Renal cortex interstitium (tissue), 11 donors: ENCODE measurements around the gene C19orf12. TPM values are rescaled to one million over a fixed set of nuclear protein-coding genes. Genes with fewer than 3 reads are reported as not detected.

Experiments
- DNase-seq, 11 donors: peaks; one replicate each; pipeline ENCODE4 v3.0.0-alpha.2; 2013; ENCODE audit warnings: low read depth in 9 of 11, low spot score in 4 of 11; ENCODE audit errors: extremely low read depth in 1 of 11
- polyA plus RNA-seq, 3 donors: library from polyadenylated mRNA; unstranded; fragments of 120-200 nt; gene quantifications; one replicate each; pipeline ENCODE4 v1.2.1, GENCODE V29; 2013; ENCODE audit not compliant: insufficient read length in 3 of 3

The C19orf12 gene
- polyA plus RNA-seq, 3 donors: 24.5 to 26.9 (median 26.6) TPM

GRCh38 chr19:29687244-29687896 lies 27.7 kb downstream of the C19orf12 start:
- peak in 4 of 11 donors; percentile 47 to 72 (median 61) for DNase-seq

- no peak for DNase-seq
Measured at GRCh38 chr19:29686285-29686805, 28.7 kb downstream of the C19orf12 start.

GRCh38 chr19:29685326-29685725 lies 29.7 kb downstream of the C19orf12 start:
- no peak for DNase-seq

GRCh38 chr19:29683009-29683408 lies 32.1 kb downstream of the C19orf12 start:
- DNase-seq: no peak

- no peak for DNase-seq
Measured at GRCh38 chr19:29682236-29682895, 32.7 kb downstream of the C19orf12 start.

- DNase-seq: no peak
Measured at GRCh38 chr19:29681422-29682235, 33.4 kb downstream of the C19orf12 start.

- no peak for DNase-seq
Measured at GRCh38 chr19:29680937-29681336, 34.1 kb downstream of the C19orf12 start.

- no peak for DNase-seq
Measured at GRCh38 chr19:29680447-29680846, 34.6 kb downstream of the C19orf12 start.

GRCh38 chr19:29679598-29680210 lies 35.4 kb downstream of the C19orf12 start:
- DNase-seq: no peak

GRCh38 chr19:29678484-29679106 lies 36.5 kb downstream of the C19orf12 start:
- DNase-seq: no peak

- no peak for DNase-seq
Measured at GRCh38 chr19:29677001-29677817, 37.9 kb downstream of the C19orf12 start.

- no peak for DNase-seq
Measured at GRCh38 chr19:29676586-29676985, 38.5 kb downstream of the C19orf12 start.

GRCh38 chr19:29675650-29676186 lies 39.3 kb downstream of the C19orf12 start:
- no peak for DNase-seq

GRCh38 chr19:29675120-29675649 lies 39.9 kb downstream of the C19orf12 start:
- DNase-seq: no peak

- no peak for DNase-seq
Measured at GRCh38 chr19:29674374-29675119, 40.5 kb downstream of the C19orf12 start.

- no peak for DNase-seq
Measured at GRCh38 chr19:29673451-29674371, 41.4 kb downstream of the C19orf12 start.
